Osteocyte (in vitro differentiated cells): ENCODE results near the gene GPBP1L1. TPM values are rescaled to one million over a fixed set of nuclear protein-coding genes. Genes with fewer than 3 reads are reported as not detected.

ENCODE experiments used
- DNase-seq: peaks from one replicate; pipeline ENCODE4 v3.0.0; 2021; ENCODE audit warnings: mixed read lengths; ENCODE audit not compliant: unreplicated experiment; ENCODE audit errors: extremely low spot score
- H3K27ac Mint-ChIP-seq: one replicate; pipeline ENCODE4 v1.8.0; 2021; ENCODE audit warnings: mild to moderate bottlenecking, mixed read lengths; ENCODE audit not compliant: unreplicated experiment
- H3K27me3 Mint-ChIP-seq: one replicate; pipeline ENCODE4 v1.8.0; 2021; ENCODE audit warnings: mixed read lengths; ENCODE audit not compliant: unreplicated experiment
- H3K36me3 Mint-ChIP-seq: one replicate; pipeline ENCODE4 v1.8.0; 2021; ENCODE audit warnings: mixed read lengths; ENCODE audit not compliant: unreplicated experiment
- H3K4me1 Mint-ChIP-seq: one replicate; pipeline ENCODE4 v1.8.0; 2021; ENCODE audit warnings: mixed read lengths; ENCODE audit not compliant: unreplicated experiment
- H3K4me3 Mint-ChIP-seq: one replicate; pipeline ENCODE4 v1.8.0; 2021; ENCODE audit warnings: mild to moderate bottlenecking, moderate library complexity, mixed read lengths; ENCODE audit not compliant: unreplicated experiment
- H3K9me3 Mint-ChIP-seq: one replicate; pipeline ENCODE4 v1.8.0; 2021; ENCODE audit warnings: mixed read lengths; ENCODE audit not compliant: unreplicated experiment
- total RNA-seq: library from RNA; stranded (reverse); gene quantifications from 2 replicates; pipeline ENCODE4 v1.2.1, GENCODE V29; 2021
- TF ChIP-seq, protein P1 (sequence below): fragments of 200-600 bp; sonication (generic); IDR thresholded peaks from 2 replicates; pipeline ENCODE4 v1.5.0; 2021; ENCODE audit warnings: antibody characterized with exemption, mild to moderate bottlenecking, moderate library complexity

The GPBP1L1 gene
- total RNA-seq, 1 donor from 2014 or later: 87.2 TPM

DNA sequence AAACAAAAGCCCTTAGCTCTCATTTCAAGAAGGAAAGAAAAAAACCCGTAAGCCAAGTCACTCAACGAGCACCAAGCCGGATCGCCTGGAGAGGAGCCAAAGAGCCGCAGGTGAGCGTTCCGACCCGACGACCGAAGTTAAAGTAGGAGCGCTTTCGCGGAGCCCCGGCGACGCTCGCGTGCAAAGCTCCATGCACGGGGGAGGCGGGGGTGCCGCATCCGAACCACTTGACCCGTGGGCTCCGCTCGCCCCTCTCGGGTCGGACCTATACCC, 382 bp downstream of the GPBP1L1 start:
- Mint-ChIP-seq H3K4me1 (peaks cover 48% of the 10 kb centered on the region), H3K4me3 (peak overlapping the region; percentile 99), H3K27ac (peak overlapping the region; percentile 100), H3K36me3 (no peaks in the 10 kb centered on the region), H3K9me3 (no peaks in the 10 kb centered on the region), H3K27me3 (no peaks in the 10 kb centered on the region)
- DNase-seq: no peak
- TF ChIP-seq, protein P1, sequence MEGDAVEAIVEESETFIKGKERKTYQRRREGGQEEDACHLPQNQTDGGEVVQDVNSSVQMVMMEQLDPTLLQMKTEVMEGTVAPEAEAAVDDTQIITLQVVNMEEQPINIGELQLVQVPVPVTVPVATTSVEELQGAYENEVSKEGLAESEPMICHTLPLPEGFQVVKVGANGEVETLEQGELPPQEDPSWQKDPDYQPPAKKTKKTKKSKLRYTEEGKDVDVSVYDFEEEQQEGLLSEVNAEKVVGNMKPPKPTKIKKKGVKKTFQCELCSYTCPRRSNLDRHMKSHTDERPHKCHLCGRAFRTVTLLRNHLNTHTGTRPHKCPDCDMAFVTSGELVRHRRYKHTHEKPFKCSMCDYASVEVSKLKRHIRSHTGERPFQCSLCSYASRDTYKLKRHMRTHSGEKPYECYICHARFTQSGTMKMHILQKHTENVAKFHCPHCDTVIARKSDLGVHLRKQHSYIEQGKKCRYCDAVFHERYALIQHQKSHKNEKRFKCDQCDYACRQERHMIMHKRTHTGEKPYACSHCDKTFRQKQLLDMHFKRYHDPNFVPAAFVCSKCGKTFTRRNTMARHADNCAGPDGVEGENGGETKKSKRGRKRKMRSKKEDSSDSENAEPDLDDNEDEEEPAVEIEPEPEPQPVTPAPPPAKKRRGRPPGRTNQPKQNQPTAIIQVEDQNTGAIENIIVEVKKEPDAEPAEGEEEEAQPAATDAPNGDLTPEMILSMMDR: no peak

- H3K36me3 Mint-ChIP-seq: no peaks in the 10 kb centered on the region
- H3K4me1 Mint-ChIP-seq: peaks cover 53% of the 10 kb centered on the region
- H3K27me3 Mint-ChIP-seq: no peaks in the 10 kb centered on the region
- H3K4me3 Mint-ChIP-seq: peak overlapping the region; percentile 99
- TF ChIP-seq, protein P1: no peak
- peak overlapping the region; percentile 100 for H3K27ac Mint-ChIP-seq
- DNase-seq: no peak
- no peaks in the 10 kb centered on the region for H3K9me3 Mint-ChIP-seq
Observed at GRCh38 chr1:45685308-45686014, 872 bp downstream of the GPBP1L1 start.

GRCh38 chr1:45684402-45684801, 1.9 kb downstream of the GPBP1L1 start:
- Mint-ChIP-seq H3K36me3 (no peaks in the 10 kb centered on the region), H3K4me3 (peak overlapping the region; percentile 99), H3K9me3 (no peaks in the 10 kb centered on the region), H3K27ac (peak overlapping the region; percentile 100), H3K4me1 (peaks cover 59% of the 10 kb centered on the region), H3K27me3 (no peaks in the 10 kb centered on the region)
- TF ChIP-seq, protein P1: no peak
- DNase-seq: no peak

- H3K9me3 Mint-ChIP-seq: no peaks in the 10 kb centered on the region
- H3K4me1 Mint-ChIP-seq: peaks cover 67% of the 10 kb centered on the region
- no peaks in the 10 kb centered on the region for H3K27me3 Mint-ChIP-seq
- TF ChIP-seq, protein P1: no peak
- H3K36me3 Mint-ChIP-seq: no peaks in the 10 kb centered on the region
- no peak overlapping the region for H3K27ac Mint-ChIP-seq
- H3K4me3 Mint-ChIP-seq: no peak overlapping the region
- no peak for DNase-seq
Observed at GRCh38 chr1:45682942-45683341, 3.4 kb downstream of the GPBP1L1 start.

DNA sequence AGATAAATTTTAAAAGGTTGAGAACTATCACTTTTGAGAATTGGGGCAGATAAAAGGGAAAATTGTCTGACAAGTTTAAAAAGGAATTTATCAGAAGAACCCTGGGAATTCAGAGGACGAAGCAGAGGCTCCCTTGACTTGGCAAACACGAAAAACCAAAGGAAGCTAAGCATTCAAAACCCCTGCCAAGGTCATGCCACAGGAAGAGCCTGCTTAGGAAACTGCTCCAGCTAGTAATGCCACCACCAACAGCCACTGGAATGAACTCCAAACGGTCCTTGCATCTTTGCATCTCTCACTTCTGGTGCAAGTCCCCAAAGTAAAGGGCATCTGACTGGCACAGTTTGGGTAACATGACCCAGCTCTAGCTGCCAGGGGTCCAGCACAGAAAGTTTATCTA, 7.2 kb downstream of the GPBP1L1 start:
- Mint-ChIP-seq H3K36me3 (no peaks in the 10 kb centered on the region), H3K27me3 (no peaks in the 10 kb centered on the region), H3K4me3 (peak overlapping the region; percentile 35), H3K4me1 (peaks cover 68% of the 10 kb centered on the region), H3K27ac (peak overlapping the region; percentile 56), H3K9me3 (no peaks in the 10 kb centered on the region)
- TF ChIP-seq, protein P1: no peak
- DNase-seq: no peak
